ENCODE data around the gene DCTN4.

Gene DCTN4

DNA sequence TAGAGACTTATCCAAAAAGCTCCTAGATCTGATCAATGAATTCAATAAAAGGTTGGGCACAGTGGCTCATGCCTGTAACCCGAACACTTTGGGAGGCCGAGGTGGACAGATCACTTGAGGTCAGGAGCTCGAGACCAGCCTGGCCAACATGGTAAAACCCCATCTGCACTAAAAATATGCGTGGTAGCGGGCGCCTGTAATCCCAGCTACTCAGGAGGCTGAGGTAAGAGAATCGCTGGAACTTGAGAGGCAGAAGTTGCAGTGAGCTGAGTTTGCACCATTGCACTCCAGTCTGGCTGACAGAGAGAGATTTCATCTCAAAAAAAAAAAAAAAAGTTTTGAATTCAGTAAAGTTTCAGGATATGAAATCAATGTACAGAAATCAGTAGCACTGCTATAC, 20.0 kb downstream of the DCTN4 start:
- DNase-seq (ENCODE audit: low read depth): no peak

DNA sequence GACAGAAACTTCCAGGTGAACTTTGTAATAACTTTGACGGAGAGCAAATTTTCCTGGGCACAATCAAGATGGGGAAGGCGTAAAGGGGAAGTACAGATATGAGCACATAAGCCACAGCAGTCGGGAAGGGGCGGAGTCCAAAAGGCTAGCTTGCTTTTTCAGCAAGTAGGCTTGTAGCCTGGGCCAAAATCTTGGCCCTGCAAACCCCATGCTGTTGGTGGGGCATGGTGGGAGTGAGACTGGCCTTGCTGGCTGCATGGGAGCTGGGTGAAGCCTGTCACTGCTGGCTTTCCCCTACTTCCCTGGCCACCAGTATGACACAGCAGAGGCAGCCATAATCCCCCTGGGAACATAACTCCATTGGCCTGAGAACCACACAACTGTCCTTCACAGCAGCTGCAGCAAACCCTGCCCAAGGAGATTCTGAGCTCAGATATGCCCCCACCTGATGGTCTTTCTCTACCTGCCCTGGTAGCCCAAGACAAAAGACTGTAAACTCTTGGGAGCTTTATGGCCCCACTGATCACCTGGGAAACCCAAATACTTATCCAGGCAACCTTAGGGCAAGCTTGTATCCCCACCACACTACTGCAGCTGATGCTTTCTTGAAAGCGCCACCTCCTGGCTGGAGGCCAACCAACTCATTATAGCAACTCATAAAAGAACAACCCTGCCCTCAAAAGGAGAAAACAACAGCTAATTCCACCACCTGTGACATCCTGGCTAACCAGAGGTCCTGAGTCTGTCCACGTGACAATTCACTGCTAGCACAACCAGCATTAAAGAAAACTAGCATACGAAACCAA, 24.0 kb downstream of the DCTN4 start:
- no peak for DNase-seq (ENCODE audit: low read depth)

DNA sequence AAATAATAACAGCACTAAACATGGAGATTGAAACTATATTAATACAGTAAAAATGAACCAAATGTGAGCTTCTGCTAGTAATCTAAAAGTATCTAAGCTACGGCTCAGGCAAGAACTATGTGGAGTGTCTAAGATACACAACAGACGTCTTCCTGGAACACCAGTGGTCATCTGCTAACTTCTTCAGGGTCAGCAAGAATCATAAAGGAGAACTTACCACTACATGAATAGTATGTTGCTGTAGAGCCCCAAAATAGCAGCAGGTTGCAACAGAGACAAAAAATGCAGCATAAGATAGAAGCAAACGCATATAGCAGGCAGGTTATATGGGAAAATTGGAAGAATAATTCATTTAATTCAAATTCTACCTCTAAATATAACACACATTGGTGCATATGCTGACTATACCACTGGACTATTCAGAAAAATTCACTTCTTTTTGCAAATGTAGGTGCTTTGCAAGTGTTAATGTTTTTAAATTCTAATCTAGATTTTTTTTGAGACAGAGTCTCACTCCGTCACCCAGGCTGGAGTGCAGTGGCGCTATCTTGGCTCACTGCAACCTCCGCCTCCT, 27.1 kb downstream of the DCTN4 start:
- peak; percentile 43 for DNase-seq (ENCODE audit: low read depth)

DNA sequence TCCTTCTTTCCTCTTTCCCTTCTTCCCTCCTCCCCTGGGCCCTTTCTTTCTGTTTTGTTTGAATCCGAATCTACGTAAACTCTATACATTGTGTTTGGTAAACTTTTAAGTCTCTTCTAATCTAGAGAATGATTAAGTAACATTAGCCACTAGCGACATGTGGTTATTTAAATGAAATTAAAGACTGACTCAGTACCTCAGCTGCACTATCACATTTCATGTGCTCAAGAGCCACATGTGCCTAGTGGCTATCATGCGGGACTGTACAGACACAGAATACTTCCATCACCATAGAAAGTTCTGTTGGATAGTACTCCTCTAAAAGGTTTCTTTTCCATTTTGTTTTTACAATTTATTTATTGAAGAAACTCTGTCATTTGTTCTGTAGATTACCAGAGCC, 29.0 kb downstream of the DCTN4 start:
- DNase-seq (ENCODE audit: low read depth): no peak

DNA sequence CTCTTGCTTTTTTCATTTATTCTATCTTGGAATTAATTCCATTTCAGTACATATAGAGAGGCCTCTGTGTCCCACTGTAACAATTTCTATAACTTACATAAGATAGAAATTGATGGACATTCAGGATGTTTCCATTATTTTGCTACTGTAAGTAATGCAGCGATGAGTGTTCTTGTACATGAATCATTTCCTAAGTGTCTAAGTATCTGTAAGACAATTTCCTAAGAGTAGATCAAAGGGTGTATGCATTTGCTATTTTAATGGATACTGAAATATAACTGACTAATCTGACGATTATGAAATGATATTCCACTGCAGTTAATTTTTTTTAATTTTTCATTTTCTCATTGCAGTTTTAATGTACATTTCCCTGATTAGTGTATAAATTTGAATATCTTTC, 35.0 kb downstream of the DCTN4 start:
- no peak for DNase-seq (ENCODE audit: low read depth)

DNA sequence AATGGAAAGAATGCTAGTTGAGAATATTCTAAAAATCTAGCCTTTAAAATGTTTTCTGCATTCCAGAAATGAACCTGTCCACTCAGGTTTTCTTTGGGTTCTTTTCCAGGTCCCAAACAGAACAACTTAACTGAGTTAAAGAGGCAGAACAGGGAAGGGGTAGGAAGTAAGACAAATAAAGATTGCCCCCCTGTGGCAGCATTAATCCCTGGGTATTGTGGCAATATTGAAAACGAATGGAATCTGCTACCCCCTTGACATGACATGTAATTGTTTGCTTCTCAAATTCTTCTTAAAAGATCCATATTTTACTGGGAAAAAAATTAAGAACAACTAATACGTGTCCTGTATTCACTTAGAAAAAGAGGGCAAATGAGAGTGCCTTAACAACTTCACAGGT, 48.7 kb downstream of the DCTN4 start:
- no peak for DNase-seq (ENCODE audit: low read depth)

DNA sequence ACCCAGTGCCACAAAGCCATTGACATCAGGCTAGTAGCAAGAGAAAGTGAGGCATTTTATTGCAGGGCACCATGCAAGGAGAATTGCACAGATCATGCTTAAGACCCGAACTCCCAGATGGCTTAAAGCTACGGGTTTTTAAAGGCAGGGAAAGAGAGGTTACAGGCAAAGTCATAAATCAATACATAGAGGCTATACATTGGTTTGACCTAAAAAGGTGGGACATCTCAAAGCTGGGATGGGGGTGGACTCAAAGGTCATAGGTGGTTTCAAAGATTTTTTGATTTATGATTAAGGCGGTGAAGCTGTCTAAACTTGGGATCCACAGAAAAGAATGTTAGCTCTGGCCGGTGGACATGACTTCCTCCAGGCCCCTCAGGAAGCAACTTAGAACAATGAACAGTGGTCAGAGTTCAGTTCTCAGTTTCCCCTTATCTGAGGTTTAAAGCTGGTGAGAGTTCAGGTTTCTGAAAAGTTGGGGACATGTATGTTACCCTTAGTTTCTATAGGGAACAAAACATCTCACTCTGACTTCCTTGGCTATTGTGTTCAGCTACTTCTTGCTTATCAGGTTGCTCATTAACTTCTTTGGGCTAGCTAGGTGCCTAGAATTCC, 51.9 kb downstream of the DCTN4 start:
- no peak for DNase-seq (ENCODE audit: low read depth)

DNA sequence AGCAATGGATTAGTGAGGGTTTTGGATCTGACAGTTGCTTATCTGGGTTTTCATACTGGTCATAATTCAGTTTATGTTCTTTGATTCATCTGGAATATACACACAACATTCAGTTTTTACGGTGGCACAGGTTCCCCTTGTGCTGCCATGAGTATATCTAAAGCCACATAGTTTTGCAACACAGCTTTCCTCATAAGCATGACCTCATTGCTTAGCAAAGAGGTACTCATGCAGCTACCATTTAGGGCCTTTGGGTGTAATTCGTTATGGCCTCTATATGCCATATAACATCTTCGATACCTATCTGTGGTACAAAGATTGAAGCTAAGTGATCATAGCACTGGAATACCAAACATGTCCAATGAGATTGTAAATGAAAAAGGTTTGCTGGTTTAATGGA, 55.1 kb downstream of the DCTN4 start:
- DNase-seq (ENCODE audit: low read depth): peak; percentile 80

DNA sequence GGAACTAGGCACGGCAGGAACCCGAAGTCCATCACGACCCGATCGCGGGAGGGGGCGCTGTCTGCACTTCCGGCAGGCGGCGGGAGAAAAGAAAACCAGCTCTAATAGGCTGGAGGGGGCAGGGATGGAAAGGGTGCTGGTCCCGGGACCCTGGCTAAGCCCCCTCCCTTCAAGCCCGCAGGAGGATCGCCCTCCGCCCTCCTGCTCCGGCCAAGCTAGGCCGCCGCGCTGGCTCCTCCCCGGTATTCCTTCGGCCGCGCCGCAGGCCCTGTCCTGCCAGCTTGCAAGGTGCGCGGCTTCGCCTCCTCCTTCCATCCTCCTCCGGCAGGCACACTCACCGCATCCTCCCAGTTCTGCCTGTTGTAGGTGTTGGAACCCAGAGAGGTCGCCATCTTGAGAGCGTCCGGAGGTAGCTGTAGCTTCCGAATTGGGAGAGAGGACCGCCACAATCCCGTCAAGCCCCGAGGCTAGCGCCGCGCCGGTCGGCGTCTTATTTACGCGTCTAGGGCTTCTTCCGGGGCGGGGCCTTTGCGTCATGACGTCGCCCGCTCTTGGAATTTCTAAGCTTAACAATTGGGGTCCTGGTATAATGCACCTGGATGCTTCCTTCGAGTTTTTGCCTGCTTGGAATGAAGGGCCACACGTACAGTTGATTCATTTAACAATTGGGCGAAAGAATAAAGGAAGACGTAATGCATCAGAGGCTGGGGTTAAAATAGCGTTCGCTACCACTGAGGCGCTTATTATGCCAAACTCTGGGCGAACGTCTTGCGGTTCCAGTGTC, 58.0 kb downstream of the DCTN4 start, which contains the start of gene RBM22:
Gene RBM22, minus strand, starts transcription at position 469 of the 784 bp plus-strand sequence. Its CDS starts 77 bp downstream, at position 392.
- DNase-seq (ENCODE audit: low read depth): peak; percentile 81

DNA sequence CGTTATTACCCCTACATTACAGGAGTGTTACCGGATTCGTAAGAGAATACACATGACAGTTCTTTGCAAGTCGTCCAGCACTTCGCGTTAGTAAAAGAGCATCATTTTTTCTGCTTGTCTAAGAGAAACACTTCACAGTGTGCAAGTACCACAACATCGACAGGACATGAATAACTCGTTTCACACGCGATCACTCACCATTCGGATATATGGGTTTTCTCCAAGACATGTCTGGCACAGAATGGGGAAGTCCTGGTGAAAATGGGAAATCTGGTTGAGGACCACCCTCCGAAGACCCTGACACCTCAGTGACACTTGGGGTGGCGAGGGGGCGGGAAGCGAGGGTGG, 58.6 kb downstream of the DCTN4 start:
- DNase-seq (ENCODE audit: low read depth): peak; percentile 8

DNA sequence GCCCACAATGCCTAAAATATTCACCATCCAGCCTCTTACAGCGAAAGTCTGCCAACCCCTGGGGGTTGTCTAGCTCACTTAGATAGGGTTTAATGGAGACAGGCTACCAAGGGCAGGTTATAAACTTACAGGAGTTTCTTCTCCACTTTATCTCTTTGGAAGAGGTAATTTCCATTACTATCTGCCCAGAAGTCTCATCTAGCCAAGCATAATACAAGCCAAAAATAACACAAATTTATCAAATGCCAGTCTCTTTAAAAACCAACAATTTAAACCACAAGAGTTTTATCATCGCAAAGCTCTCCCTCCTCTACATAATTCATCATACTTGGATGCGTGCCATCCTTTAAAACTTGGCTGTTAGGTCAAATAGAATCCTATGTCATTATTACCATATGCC, 64.2 kb downstream of the DCTN4 start:
- peak; percentile 92 for DNase-seq (ENCODE audit: low read depth)

DNA sequence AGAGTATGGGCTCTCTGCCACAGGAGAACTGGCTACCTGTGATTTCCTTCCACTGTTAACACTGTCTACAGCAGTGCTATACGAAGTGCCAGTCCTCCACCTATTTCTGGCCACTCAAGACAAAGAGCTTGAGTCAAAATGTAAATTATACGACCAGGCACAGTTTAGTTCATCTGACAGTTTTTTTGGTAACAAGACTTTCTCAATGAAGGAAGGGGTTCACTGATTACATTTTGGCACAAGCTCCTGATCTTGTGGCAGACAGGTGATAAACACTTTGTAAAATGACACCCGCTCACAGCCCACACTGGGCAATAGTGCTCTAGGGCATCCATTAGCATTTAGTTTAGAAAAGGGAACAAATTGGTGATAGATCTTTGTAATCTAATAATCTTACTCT, 66.5 kb downstream of the DCTN4 start:
- DNase-seq (ENCODE audit: low read depth): no peak

DNA sequence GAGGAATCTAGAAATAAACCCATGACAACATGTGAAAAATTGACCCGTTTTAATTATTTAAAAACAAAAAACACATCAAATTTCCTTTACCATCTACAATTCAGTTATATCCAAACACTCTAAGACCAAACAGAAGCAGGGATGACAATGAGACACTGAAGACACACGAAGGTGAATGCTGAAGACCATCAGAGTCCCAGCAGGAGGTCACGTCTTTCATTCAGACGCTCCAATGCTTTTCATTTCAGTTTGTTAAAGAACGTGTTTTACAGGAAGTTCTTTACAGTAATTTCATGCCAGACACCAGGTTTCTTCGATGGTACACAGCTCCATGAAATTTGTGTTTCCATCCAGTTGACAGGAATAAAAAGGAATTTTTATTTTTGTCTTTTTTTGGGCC, 68.1 kb downstream of the DCTN4 start:
- no peak for DNase-seq (ENCODE audit: low read depth)

DNA sequence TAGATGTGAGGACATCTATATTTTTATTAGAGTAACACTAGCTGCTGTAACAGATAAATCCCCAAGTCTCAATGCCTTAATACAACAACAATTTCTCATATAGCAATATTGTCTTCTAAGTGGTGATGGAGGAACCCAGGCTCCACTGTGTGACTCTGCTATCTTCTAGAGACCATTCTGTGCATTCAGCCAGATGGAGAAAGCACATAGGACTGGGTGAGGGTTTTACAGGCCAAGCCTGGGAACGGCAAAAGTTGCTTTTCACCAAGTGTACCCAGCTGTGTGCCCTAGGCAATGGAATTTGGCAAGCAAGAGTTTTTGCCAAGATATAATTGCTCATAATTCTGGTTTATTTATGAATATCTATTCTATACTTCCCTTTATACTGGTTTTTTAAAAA, 69.7 kb downstream of the DCTN4 start:
- no peak for DNase-seq (ENCODE audit: low read depth)

DNA sequence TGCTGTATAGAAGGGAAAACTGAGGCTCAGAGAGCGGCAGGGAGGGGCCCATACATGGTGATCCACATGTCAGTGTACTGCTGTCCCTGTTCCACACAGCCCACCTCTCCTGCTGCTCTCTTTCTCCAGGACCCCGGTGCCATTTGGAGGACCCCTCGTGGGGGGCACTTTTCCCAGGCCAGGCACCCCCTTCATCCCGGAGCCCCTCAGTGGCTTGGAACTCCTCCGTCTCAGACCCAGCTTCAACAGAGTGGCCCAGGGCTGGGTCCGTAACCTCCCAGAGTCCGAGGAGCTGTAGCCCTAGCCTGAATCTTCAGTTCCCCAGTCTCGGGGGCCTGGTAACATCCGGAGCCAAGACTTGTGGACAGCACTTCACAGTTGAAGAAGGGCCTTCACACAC, 82.2 kb downstream of the DCTN4 start:
- no peak for DNase-seq (ENCODE audit: low read depth)

DNA sequence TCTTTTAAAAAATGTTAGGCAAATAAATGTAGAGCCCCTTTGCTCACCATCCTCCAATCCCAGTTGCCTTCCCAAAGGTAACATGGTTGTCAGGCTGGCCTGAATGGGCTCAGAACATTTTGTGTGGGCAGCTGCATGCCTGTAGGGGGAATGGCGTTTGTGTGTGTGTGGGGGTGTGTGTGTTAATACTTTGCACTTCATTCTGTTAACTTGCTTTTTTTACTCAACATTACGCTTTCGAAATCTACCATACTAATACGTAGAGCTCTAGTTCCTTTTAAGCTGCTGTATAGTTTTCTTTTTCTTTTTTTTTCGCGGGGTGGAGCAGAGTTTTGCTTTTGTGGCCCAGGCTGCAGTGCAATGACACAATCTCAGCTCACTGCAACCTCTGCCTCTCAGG, 83.7 kb downstream of the DCTN4 start:
- peak; percentile 42 for DNase-seq (ENCODE audit: low read depth)

DNA sequence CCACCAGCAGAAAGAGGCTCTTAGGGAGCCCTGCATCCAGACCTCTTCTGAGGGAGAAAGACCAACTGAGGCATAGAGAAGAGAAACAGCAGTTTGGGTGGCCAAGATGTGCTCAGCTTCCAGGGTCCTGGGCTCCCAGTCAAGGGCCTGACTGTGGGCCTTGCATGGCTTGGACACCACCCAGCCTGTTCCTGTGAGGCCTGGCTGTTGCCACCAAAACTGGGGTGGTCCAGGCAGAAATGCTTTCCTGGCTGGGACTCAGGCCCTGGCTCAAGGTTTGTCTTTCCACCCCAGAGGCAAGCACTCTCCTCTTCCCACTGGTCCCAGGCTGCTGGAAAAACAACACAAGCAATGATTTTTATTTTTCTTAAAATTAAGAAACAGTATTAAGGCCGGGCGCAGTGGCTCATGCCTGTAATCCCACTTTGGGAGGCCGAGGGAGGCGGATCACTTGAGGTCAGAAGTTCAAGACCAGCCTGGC, 84.4 kb downstream of the DCTN4 start:
- no peak for DNase-seq (ENCODE audit: low read depth)

DNA sequence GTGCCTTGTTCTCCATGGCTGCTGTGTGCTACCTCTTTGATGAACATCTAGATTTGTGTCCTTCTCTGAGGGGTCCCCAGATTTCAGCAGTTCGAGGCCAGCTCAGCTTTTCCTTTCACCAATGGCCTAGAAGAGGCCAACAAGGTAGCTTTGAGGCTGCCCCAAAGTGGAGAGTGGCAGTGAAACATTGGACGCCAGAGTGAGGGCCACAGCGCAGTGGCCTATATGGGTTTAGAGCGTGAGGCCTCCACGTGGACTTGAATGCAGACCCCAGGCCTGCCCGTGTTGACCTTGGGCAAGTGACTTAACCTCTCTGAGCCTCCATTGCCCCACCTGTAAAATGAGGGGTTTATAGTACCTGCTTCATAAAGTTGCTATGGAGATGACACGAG, 85.9 kb downstream of the DCTN4 start:
- DNase-seq (ENCODE audit: low read depth): no peak

DNA sequence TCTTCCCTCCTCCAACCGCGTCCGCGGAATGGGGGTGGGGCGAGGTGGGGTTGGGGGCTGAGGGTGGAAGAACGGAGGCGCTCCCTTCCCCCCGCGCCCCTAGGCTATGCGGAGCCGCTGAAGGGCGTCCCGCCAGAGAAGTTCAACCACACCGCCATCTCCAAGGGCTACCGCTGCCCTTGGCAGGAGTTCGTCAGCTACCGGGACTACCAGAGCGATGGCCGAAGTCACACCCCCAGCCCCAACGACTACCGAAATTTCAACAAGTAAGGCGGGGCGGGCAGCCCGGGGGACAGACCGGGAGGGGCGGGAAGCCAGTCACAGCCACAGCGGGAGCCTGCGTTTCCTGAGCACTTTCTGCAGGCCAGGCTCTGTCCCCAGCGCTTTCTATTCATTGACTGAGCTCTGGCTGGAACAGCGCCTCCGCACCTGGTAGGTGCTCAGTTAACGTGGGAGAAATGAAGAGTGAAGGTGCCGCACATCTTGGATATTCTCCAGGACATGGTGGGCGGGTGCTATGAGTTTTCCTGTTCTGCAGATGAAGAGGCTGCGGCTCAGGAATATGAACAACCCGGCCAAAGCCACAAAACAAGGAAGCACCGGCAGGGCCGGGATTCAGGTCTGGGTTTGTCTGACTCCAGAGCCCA, 86.5 kb downstream of the DCTN4 start:
- DNase-seq (ENCODE audit: low read depth): no peak

DNA sequence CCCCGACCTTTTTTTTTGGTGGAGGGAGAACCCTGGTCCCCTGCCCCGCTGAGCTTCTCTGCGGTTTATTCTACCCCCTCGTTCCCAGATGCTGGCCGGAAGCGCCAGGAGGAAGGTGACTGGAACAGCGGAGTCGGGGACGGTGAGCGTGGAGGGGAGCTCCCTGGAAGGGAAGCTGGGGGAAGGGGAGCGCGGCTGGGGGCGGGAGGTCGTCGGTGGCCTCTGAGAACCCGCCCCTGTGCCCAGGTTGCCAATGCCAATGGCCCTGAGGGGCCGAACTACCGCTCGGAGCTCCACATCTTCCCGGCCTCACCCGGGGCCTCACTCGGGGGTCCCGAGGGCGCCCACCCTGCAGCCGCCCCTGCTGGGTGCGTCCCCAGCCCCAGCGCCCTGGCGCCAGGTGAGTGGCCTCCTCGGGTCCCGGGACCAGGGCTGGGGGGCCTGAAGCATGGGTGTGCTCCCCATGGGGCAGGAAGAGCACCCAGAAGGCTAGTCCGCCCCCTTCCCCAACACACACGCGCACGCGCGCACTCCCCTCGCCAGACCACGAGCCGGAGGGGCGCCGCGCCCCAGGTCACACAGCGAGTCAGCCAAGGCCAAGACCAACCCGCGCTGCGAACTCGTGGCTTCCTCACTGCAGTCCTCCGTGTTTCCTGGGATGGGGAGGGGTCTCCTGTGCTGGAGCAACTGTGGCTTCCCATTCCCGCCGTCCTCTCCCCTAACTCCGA, 87.1 kb downstream of the DCTN4 start:
- DNase-seq (ENCODE audit: low read depth): no peak

DNA sequence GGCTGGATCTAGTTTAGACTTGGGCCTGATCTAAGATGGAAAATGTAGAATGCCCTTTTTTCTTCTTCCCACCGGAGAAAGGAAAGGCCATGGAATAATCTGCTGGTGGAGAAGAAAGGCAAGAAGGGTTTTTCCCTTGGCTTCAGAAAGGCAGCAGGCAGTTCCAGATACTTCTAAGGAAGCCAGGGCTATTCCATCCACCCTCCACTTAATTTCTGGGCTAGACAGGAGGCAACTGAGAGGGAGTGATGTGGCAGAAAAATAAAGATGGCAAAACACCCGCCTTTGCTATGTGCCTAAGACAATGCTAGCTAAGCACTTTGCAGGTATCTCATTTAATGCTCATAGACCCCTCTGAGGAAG, 87.9 kb downstream of the DCTN4 start:
- no peak for DNase-seq (ENCODE audit: low read depth)

Measured in amniotic epithelial cell (primary cell).